ENCODE data around the gene TSPOAP1. TPM values are rescaled to one million over a fixed set of nuclear protein-coding genes. Genes with fewer than 3 reads are reported as not detected.

TSPOAP1 gene
- total RNA-seq, 1 donor from 2014 or later: 22.6 TPM

DNA sequence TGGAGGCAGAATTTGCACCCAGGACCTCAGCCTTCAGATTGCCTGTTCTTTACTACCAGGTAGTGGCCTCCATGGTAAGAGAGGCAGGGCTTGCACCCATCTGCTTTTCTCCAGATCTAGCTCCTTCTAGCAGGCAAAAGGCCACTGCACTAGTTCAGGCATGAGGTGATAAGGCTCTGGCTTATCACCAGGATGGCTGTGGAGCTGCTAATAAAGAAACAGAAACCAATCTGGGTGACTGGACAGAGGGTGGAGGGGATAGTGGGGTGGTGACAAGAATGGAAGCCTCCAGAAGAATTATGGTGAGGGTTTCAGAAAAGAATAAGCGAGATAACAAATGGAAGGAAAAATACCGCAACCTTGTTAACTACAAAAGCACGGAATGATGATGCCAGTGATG is 38.9 kb upstream of the TSPOAP1 start:
- Mint-ChIP-seq H3K27ac (no peak overlapping the region), H3K9me3 (no peaks in the 10 kb centered on the region), H3K4me1 (no peaks in the 10 kb centered on the region), H3K4me3 (no peak overlapping the region), H3K36me3 (ENCODE audit: low read depth) (no peaks in the 10 kb centered on the region), H3K27me3 (no peaks in the 10 kb centered on the region)
- DNase-seq: no peak
- intact Hi-C loops (cut with micrococcal nuclease): no loop called here

DNA sequence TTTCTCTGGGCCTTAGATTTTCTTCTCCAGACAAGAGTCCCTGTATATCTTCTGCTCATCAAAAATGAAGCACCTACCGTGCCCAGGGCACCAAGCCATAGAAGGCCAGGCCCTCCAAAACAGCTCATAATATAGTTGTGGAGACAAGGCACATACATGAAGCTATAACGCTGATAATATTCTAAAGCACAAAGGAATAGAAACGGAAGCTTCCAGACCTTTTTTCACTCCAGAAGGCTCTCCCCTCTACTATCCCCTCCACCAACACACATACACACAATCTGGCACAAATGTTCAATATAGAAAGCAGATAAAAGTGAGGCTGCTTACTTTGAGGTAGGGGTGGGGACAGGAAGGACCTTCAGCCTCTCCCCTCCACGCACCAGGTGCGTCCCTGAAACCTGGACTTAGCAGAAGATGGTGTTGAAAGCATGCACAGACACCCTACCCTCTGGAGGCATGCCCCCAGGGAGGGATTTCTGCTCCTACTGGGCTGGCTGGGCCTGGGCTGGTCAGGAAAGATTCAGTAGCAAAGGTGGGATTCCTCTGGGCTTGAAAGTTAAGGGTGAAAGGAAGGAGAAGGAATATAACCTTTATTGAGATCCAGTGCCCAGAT is 37.5 kb upstream of the TSPOAP1 start:
- Mint-ChIP-seq H3K27me3 (no peaks in the 10 kb centered on the region), H3K36me3 (ENCODE audit: low read depth) (no peaks in the 10 kb centered on the region), H3K4me1 (no peaks in the 10 kb centered on the region), H3K4me3 (no peak overlapping the region), H3K27ac (no peak overlapping the region), H3K9me3 (no peaks in the 10 kb centered on the region)
- intact Hi-C loops (cut with micrococcal nuclease): no loop called here
- DNase-seq: no peak

- Mint-ChIP-seq H3K9me3 (no peaks in the 10 kb centered on the region), H3K27me3 (no peaks in the 10 kb centered on the region), H3K27ac (no peak overlapping the region), H3K4me1 (no peaks in the 10 kb centered on the region), H3K36me3 (ENCODE audit: low read depth) (no peaks in the 10 kb centered on the region), H3K4me3 (no peak overlapping the region)
- intact Hi-C loops (cut with micrococcal nuclease): no loop called here
- no peak for DNase-seq
Measured at GRCh38 chr17:58365185-58365979, 36.8 kb upstream of the TSPOAP1 start.

- intact Hi-C loops (cut with micrococcal nuclease): no loop called here
- no peak for DNase-seq
- Mint-ChIP-seq H3K4me3 (no peak overlapping the region), H3K9me3 (no peaks in the 10 kb centered on the region), H3K27ac (no peak overlapping the region), H3K4me1 (no peaks in the 10 kb centered on the region), H3K27me3 (no peaks in the 10 kb centered on the region), H3K36me3 (ENCODE audit: low read depth) (no peaks in the 10 kb centered on the region)
Measured at GRCh38 chr17:58364270-58364942, 35.8 kb upstream of the TSPOAP1 start.

DNA sequence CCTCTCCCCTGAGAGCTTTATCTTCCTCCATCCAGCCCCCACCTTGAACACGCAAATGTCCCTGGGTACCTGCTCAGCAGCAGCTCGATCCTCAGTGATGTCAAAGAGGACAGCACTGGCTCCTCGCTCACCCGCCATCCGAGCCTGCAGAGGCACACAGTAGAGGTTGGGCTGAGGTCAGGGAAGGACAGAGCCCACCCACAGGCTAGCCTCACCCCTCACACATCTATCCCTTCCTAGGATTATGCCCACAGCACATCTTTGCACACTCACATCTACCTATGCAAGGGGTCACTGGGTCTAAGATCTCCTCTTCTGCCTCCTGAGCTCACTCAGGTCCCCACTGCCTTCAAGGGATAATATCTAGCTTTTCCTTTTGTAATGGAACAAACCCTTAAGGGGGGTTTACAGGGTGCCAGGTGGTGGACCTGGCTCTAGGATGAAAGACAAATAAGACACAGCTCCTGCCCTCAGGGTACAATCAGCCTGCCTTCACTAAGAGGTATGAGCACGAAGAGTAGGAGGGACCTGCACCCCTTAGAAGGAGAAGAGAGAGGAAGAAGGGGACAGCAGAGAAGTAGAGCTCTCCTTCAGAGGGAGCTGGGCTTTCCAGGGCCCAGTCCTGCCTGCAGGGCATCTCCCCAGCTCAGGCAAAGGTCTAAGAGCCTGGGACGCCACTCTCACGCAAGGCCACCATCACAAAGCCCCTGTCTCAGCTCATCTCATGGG is 35.0 kb upstream of the TSPOAP1 start:
- intact Hi-C loops (cut with micrococcal nuclease): no loop called here
- no peak overlapping the region for H3K27ac Mint-ChIP-seq
- no peak for DNase-seq
- H3K9me3 Mint-ChIP-seq: no peaks in the 10 kb centered on the region
- no peaks in the 10 kb centered on the region for H3K36me3 Mint-ChIP-seq (ENCODE audit: low read depth)
- no peaks in the 10 kb centered on the region for H3K4me1 Mint-ChIP-seq
- H3K27me3 Mint-ChIP-seq: no peaks in the 10 kb centered on the region
- no peak overlapping the region for H3K4me3 Mint-ChIP-seq

- no peaks in the 10 kb centered on the region for H3K9me3 Mint-ChIP-seq
- intact Hi-C loops (cut with micrococcal nuclease): no loop called here
- no peak for DNase-seq
- H3K36me3 Mint-ChIP-seq (ENCODE audit: low read depth): no peaks in the 10 kb centered on the region
- H3K27ac Mint-ChIP-seq: no peak overlapping the region
- no peaks in the 10 kb centered on the region for H3K4me1 Mint-ChIP-seq
- H3K4me3 Mint-ChIP-seq: no peak overlapping the region
- no peaks in the 10 kb centered on the region for H3K27me3 Mint-ChIP-seq
Measured at GRCh38 chr17:58362368-58363014, 33.9 kb upstream of the TSPOAP1 start.

DNA sequence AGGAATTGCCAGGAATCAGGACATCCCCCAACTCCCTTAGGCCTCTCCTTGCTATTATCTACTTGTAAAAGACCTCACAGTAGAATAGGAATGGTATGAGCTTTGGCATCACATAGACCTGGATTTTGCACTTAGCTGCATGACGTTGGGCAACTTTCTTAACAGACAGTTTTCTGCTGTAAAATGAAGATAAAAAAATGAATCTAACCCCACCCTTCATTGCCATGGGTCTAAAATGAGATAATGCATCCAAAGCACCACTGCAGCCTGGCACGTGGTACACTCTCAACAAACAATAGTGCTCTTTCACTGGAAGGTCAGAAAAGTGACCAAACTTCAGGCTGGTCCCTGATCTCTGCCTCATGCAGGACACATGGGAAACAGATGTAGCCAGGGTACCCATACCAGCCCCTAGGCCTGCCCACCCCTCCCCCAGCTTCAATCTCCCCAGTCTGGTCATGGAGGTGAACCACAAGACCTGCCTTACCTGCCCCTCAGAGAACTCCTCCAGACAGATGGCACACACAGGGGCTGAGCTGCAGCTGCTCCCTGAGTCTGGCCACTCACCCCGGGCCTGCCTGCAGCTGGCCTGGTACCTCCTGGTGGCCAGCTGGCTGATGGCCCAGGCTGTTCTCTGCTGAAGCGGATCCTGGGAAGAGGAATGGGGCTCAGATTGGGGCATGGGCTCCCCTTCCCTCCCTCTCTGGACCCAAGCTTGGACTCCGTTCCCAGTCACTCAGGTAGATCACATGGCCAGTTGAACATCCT is 31.9 kb upstream of the TSPOAP1 start:
- Mint-ChIP-seq H3K36me3 (ENCODE audit: low read depth) (no peaks in the 10 kb centered on the region), H3K4me1 (no peaks in the 10 kb centered on the region), H3K27ac (no peak overlapping the region), H3K27me3 (no peaks in the 10 kb centered on the region), H3K4me3 (no peak overlapping the region), H3K9me3 (no peaks in the 10 kb centered on the region)
- no peak for DNase-seq
- intact Hi-C loops (cut with micrococcal nuclease): no loop called here

DNA sequence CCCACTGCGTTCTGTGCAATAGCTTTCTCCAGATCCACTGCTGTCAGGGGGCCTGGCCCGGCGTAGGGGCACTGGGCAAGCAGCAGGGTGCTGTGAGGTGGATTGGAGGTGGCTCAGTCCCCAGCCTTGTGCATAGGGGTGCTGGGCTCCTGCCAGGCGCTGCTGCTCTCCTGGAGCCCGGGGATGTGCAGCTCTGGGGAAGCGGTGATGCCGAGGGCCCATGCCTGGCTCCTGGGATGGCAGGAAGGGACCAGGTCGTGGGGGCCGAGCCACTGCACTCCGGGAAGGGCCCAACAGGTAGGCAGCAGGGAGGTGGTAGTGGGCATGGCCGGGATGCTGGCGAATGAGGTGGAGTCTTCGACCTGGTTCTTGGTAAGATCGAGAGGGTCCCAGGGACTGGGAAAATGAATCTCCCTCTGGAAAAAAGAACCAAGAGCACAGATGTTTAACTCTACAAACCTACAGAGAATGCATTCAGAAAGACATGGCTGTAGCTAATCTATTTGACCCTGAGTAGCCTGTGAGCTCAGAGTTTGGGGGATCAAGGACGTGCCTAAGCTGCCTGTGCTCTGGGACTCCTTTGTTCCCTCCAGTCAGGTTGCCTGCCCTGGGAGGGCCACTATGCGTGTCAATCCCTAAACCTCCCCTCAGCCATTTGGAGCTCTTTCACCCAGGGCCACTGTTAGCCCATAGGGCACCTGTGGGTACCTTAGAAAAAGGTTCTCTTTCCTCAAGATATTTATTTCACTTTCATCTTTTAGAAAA is 30.0 kb upstream of the TSPOAP1 start:
- no peak for DNase-seq
- Mint-ChIP-seq H3K9me3 (no peaks in the 10 kb centered on the region), H3K4me1 (peaks cover 3% of the 10 kb centered on the region), H3K36me3 (ENCODE audit: low read depth) (peaks cover 3% of the 10 kb centered on the region), H3K4me3 (no peak overlapping the region), H3K27ac (no peak overlapping the region), H3K27me3 (no peaks in the 10 kb centered on the region)
- intact Hi-C loops (cut with micrococcal nuclease): no loop called here

- intact Hi-C loops (cut with micrococcal nuclease): no loop called here
- Mint-ChIP-seq H3K9me3 (no peaks in the 10 kb centered on the region), H3K27me3 (no peaks in the 10 kb centered on the region), H3K4me1 (peaks cover 12% of the 10 kb centered on the region), H3K4me3 (no peak overlapping the region), H3K27ac (no peak overlapping the region), H3K36me3 (ENCODE audit: low read depth) (peaks cover 3% of the 10 kb centered on the region)
- no peak for DNase-seq
Measured at GRCh38 chr17:58357312-58358297, 29.0 kb upstream of the TSPOAP1 start.

DNA sequence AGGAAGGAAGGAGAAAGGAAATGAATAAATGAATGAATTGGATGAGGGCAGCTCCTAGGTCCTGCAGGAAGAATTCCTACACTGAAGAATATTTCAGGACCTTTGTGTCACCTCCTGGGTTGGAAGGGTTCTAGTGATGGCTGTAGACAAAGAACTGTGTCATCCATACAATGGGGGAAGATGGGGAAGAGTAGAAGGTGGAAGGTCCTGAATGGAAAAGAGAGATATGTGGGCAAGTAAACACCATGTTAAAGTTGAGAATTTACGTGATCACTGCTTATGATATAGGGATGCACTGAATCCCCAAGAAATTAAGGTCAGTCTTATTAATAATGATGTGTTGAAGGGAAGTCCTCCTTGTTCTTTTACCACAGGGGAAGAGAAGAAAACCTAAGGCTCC is 27.6 kb upstream of the TSPOAP1 start:
- peaks cover 11% of the 10 kb centered on the region for H3K36me3 Mint-ChIP-seq (ENCODE audit: low read depth)
- intact Hi-C loops (cut with micrococcal nuclease): no loop called here
- DNase-seq: no peak
- H3K9me3 Mint-ChIP-seq: no peaks in the 10 kb centered on the region
- H3K27me3 Mint-ChIP-seq: no peaks in the 10 kb centered on the region
- H3K4me1 Mint-ChIP-seq: peaks cover 20% of the 10 kb centered on the region
- H3K27ac Mint-ChIP-seq: no peak overlapping the region
- H3K4me3 Mint-ChIP-seq: no peak overlapping the region

DNA sequence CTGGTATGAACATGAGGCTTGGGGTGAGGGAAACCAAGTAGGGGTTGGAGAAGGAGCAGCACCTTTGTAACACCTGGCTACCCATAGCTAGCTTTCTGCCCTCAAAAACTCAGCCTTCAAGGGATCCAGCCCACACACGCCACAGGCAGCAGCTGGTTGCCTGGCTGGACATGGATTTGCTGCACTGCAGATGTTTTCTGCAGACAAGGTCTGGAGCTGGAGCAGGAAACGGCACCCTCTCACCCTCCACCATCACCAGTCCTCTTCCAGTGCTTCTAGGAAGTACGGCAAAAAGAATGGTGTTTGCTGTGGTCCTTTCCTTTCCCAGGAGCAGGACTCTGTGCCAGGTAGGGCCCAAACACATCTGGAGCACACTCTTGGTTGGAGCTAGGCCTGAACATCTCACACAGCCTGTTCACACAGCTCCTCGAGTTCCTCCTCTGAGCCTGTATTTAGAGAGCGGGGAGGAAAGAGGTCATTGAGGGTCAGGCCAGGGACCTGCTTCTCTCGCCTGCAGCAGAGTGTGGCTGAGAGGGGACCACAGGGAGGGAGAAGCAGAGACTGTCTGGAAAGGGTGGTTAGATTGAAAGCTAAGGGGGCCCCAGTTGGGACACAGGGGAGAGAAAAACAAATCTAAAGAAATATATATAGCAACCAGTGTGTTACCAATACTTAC is 26.1 kb upstream of the TSPOAP1 start:
- intact Hi-C loops (cut with micrococcal nuclease): loop anchor here (5.0 kb wide), 2 partner anchors 137 to 163 kb away; partner anchors contain the start of gene MKS1
- Mint-ChIP-seq H3K4me1 (peaks cover 28% of the 10 kb centered on the region), H3K27ac (no peak overlapping the region), H3K27me3 (no peaks in the 10 kb centered on the region), H3K36me3 (ENCODE audit: low read depth) (peaks cover 23% of the 10 kb centered on the region), H3K4me3 (no peak overlapping the region), H3K9me3 (no peaks in the 10 kb centered on the region)
- no peak for DNase-seq
